MCF 10A (cell line): Measurements from ENCODE around the gene RFT1. TPM values are rescaled to one million over a fixed set of nuclear protein-coding genes. Genes with fewer than 3 reads are reported as not detected.

Experiments
- BruUV-seq: library from RNA; stranded (reverse); fragments of 400-500 nt; replicated peaks from 2 replicates; lab custom pipeline; 2021; lab: Mats Ljungman, UMichigan
- CTCF ChIA-PET: fragments of 300-600 bp; sonication (Branson Sonifier 250); formaldehyde crosslinking; extraction: SDS; loops from one replicate; lab custom pipeline; 2021; ENCODE audit warnings: antibody characterized with exemption, inconsistent platforms; lab: Yijun Ruan, JAX
- POLR2A ChIA-PET: fragments of 300-600, 350-650 bp; sonication (Branson Sonifier 250); formaldehyde crosslinking; extraction: SDS; loops from one replicate; lab custom pipeline; 2020; ENCODE audit warnings: antibody characterized with exemption, inconsistent platforms; lab: Yijun Ruan, JAX
- DNase-seq: peaks from one replicate; pipeline ENCODE4 v3.0.0-alpha.2; 2018; ENCODE audit not compliant: unreplicated experiment
- H3K27ac Mint-ChIP-seq: one replicate; pipeline ENCODE4 v1.8.0; 2022; ENCODE audit warnings: mild to moderate bottlenecking, low read depth, mixed read lengths; ENCODE audit not compliant: unreplicated experiment
- H3K27me3 Mint-ChIP-seq: one replicate; pipeline ENCODE4 v1.8.0; 2022; ENCODE audit warnings: mixed read lengths; ENCODE audit not compliant: insufficient read depth, unreplicated experiment
- H3K36me3 Mint-ChIP-seq: one replicate; pipeline ENCODE4 v1.8.0; 2022; ENCODE audit warnings: mild to moderate bottlenecking, moderate library complexity, mixed read lengths; ENCODE audit not compliant: insufficient read depth, unreplicated experiment
- H3K4me1 Mint-ChIP-seq: one replicate; pipeline ENCODE4 v1.8.0; 2022; ENCODE audit warnings: mixed read lengths; ENCODE audit not compliant: insufficient read depth, unreplicated experiment
- H3K4me3 Mint-ChIP-seq: one replicate; pipeline ENCODE4 v1.8.0; 2022; ENCODE audit warnings: mild to moderate bottlenecking, moderate library complexity, mixed read lengths; ENCODE audit not compliant: unreplicated experiment
- H3K9me3 Mint-ChIP-seq: one replicate; pipeline ENCODE4 v1.8.0; 2022; ENCODE audit warnings: mixed read lengths; ENCODE audit not compliant: unreplicated experiment
- intact Hi-C: fragments of 100-400 bp; cut with micrococcal nuclease; formaldehyde crosslinking; loops from 2 replicates; pipeline ENCODE4 v1.14.1; 2022
- total RNA-seq: library from RNA; stranded (reverse); gene quantifications from 2 replicates; pipeline ENCODE4 v1.2.3, GENCODE V29; 2022
- TF ChIP-seq, protein P1 (sequence below): fragments of 200-600 bp; IDR thresholded peaks from one replicate; pipeline ENCODE4 v1.8.0; 2022; ENCODE audit warnings: antibody characterized with exemption, mild to moderate bottlenecking; ENCODE audit not compliant: unreplicated experiment

RFT1 gene
- total RNA-seq, 1 experiment from 2014 or later, result 42.7 TPM

DNA sequence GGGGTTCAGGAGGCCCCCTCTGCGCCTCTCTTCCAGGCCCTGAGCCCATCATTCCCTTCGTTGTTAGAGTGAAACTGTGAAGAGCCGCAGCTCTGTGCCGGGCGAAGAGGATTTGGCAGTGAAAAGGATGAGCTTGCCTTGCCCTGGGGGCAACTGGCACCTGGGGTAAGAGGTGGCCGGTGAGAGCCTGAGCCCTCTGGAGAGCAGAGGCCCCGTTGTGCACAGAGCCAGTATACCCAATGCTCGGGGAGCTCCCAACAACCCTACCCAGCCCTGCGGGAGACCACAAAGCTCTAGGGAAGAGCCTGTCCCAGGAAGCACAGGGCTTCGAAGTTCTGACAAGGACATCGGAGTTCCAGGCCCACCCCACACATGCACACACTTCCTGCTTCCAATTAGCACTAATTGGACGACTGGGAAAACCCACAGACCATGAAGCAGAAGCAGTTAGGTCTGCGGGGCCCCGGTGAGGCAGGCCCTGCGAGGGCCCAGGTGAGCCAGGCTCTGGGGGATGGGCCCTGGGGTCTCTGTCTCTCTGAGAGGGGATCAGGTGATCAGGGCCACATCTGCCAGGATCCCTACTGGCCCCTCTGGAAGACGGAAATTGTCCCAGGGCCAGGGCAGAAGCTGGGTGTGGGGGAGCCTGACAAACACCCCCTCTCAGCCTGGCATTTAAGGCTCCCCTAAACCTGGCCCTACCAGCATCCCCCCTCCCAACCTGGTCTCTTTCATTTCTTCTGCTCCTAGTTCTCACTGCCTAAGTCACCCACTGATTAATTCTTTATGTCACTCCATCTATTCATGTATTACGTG is 56.5 kb downstream of the RFT1 start:
- intact Hi-C loops, result loop anchor here (2.0 kb wide), 1 partner anchor 645 kb away; no protein-coding TSS in a partner anchor
- no peaks in the 10 kb centered on the region for H3K4me1 Mint-ChIP-seq
- CTCF ChIA-PET, result interaction anchor here (0.5 to 4.0 kb wide), 13 partner anchors 10 to 332 kb away, joined by 3 to 21 read pairs (median 4); no protein-coding TSS in a partner anchor
- POLR2A ChIA-PET, result no interaction called here
- TF ChIP-seq, protein P1, sequence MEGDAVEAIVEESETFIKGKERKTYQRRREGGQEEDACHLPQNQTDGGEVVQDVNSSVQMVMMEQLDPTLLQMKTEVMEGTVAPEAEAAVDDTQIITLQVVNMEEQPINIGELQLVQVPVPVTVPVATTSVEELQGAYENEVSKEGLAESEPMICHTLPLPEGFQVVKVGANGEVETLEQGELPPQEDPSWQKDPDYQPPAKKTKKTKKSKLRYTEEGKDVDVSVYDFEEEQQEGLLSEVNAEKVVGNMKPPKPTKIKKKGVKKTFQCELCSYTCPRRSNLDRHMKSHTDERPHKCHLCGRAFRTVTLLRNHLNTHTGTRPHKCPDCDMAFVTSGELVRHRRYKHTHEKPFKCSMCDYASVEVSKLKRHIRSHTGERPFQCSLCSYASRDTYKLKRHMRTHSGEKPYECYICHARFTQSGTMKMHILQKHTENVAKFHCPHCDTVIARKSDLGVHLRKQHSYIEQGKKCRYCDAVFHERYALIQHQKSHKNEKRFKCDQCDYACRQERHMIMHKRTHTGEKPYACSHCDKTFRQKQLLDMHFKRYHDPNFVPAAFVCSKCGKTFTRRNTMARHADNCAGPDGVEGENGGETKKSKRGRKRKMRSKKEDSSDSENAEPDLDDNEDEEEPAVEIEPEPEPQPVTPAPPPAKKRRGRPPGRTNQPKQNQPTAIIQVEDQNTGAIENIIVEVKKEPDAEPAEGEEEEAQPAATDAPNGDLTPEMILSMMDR, result no peak
- peaks cover 6% of the 10 kb centered on the region for H3K36me3 Mint-ChIP-seq
- no peak overlapping the region for H3K27ac Mint-ChIP-seq
- H3K4me3 Mint-ChIP-seq, result peak overlapping the region; percentile 79
- no peaks in the 10 kb centered on the region for H3K27me3 Mint-ChIP-seq
- H3K9me3 Mint-ChIP-seq, result no peaks in the 10 kb centered on the region
- no TSS peak for BruUV-seq
- DNase-seq, result no peak

DNA sequence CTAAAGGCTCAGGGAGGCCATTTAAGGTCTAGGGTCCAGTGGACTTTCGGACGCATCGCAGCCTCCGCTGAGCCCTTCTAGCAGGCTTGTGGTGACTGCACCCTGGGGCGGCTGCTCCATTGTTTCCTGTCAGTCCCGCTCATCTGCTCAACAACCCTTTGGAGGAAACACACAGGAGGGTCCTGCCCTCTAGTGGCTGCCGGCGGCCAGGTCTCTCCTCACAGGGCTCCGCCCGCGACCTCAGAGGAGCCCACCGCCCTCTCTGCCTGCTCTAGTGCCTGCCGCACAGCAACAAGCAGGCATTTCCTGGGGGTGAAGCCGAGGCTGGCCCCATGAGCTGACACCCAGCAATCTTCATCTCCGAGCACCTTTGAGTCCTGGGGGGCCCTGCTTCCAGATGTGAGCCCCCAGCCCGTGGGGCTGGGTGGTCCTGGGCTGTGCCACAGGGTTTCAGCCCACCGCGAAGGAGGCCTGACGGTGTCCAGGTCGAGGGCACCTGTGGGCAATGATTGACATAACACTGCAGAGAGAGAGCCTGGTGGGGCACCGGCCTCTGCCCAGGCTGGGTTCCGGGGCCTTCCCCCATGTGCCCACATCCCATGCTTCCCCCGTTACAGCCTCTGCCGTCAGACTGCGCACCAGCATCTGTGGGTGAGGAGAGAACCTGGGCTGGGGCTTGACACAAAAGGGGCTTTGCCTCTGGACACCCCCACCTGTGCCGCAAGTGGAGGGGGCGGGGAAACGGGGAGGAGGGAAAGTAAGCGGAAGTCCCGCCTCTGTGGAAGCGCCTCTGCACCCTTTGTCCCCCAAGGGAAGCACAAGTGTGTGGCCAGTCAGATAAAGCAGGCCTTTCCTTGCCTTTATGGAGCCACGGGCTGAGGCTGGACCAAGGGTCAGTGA is 57.3 kb downstream of the RFT1 start:
- BruUV-seq, result no TSS peak
- TF ChIP-seq, protein P1, result peak; percentile 89
- intact Hi-C loops, result loop anchor here (1.0 to 2.0 kb wide), 4 partner anchors 139 to 644 kb away; no protein-coding TSS in a partner anchor
- Mint-ChIP-seq H3K27ac (no peak overlapping the region), H3K27me3 (no peaks in the 10 kb centered on the region), H3K4me3 (peak overlapping the region; percentile 79), H3K9me3 (no peaks in the 10 kb centered on the region), H3K36me3 (peaks cover 6% of the 10 kb centered on the region), H3K4me1 (no peaks in the 10 kb centered on the region)
- POLR2A ChIA-PET, result no interaction called here
- CTCF ChIA-PET, result interaction anchor here (0.6 to 4.0 kb wide), 14 partner anchors 11 to 344 kb away, joined by 3 to 21 read pairs (median 3); no protein-coding TSS in a partner anchor
- DNase-seq, result peak; percentile 82

DNA sequence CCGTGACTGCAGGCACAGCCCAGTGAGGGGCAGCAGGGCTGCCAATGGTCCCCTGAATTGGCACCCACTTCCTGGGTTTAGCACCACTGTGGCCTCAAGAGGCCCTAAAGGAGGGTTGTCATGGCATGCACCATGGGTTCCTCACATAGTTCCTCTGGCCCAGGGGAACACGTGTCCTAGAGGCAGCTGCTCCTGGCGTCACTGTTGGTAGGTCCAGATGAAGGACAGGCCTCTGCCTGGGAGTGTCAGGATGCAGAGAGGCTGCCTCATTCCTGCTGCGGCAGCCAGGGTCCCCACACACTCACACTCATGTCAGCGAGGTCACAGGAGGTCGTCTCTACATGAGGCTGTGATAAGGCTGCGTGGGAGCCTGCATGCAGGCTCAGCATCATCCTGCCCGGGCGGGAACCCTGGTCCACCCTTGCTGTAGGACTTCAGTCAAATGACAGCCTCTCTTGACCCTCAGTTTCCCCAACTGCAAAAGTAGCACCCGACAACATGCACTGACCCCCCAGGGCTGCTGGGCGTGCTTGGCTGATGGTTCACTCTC is 58.3 kb downstream of the RFT1 start:
- peaks cover 6% of the 10 kb centered on the region for H3K36me3 Mint-ChIP-seq
- no peaks in the 10 kb centered on the region for H3K27me3 Mint-ChIP-seq
- intact Hi-C loops, result loop anchor here (1.0 to 2.0 kb wide), 4 partner anchors 138 to 643 kb away; no protein-coding TSS in a partner anchor
- DNase-seq, result no peak
- BruUV-seq, result no TSS peak
- no peak overlapping the region for H3K4me3 Mint-ChIP-seq
- H3K9me3 Mint-ChIP-seq, result no peaks in the 10 kb centered on the region
- ChIA-PET CTCF (interaction anchor here (0.6 to 4.0 kb wide), 16 partner anchors 30 to 804 kb away, joined by 3 to 21 read pairs (median 3); no protein-coding TSS in a partner anchor), POLR2A (no interaction called here)
- H3K4me1 Mint-ChIP-seq, result no peaks in the 10 kb centered on the region
- H3K27ac Mint-ChIP-seq, result no peak overlapping the region
- TF ChIP-seq, protein P1, result no peak
